Stomach (tissue), 9 donors: ENCODE data around the gene GPR63. TPM values are rescaled to one million over a fixed set of nuclear protein-coding genes. Genes with fewer than 3 reads are reported as not detected.

Source experiments
- DNase-seq, 2 donors: peaks; one replicate each; pipeline versions ENCODE4 v3.0.0 to v3.0.0-alpha.2; 2013 to 2019
- H3K27ac ChIP-seq, 5 donors: fragments of 200-600 bp in 4 of 5; sonication (generic) in 4 of 5; one replicate each; pipeline ENCODE4 v1.5.1; 2013 to 2019; ENCODE audit warnings: mild to moderate bottlenecking in 1 of 5, moderate library complexity in 1 of 5
- H3K27me3 ChIP-seq, 3 donors: fragments of 200-600 bp; sonication (generic); one replicate each; pipeline ENCODE4 v1.5.1; 2017 to 2019; ENCODE audit warnings: mixed run types in 1 of 3
- H3K36me3 ChIP-seq, 4 donors: fragments of 200-600 bp; sonication (generic); 1 replicate in 3 of 4; 2 replicates in 1 of 4; pipeline ENCODE4 v1.5.1; 2016 to 2019
- H3K4me1 ChIP-seq, 4 donors: fragments of 200-600 bp; sonication (generic); one replicate each; pipeline ENCODE4 v1.5.1; 2016 to 2019
- H3K4me3 ChIP-seq, 4 donors: fragments of 200-600 bp; sonication (generic) in 3 of 4; one replicate each; pipeline ENCODE4 v1.5.1; 2016 to 2019; ENCODE audit warnings: mild to moderate bottlenecking in 1 of 4
- H3K9me3 ChIP-seq, 4 donors: fragments of 200-600 bp; sonication (generic); one replicate each; pipeline ENCODE4 v1.5.1; 2016 to 2019
- EP300 ChIP-seq: sonication (generic); formaldehyde crosslinking; IDR thresholded peaks from one replicate; pipeline ENCODE4 v1.6.1; 2017; ENCODE audit warnings: antibody characterized with exemption
- POLR2A ChIP-seq, 4 donors: fragments of 450-650 bp; IDR thresholded peaks; one replicate each; pipeline ENCODE4 v1.6.1; 2016; ENCODE audit warnings: antibody characterized with exemption in 4 of 4, control low read depth in 2 of 4, mild to moderate bottlenecking in 1 of 4, moderate library complexity in 1 of 4
- POLR2AphosphoS5 ChIP-seq, 3 donors: sonication (generic); formaldehyde crosslinking; IDR thresholded peaks; one replicate each; pipeline ENCODE4 v1.6.1; 2016; ENCODE audit warnings: antibody characterized with exemption in 3 of 3
- WGBS, 5 donors: extraction: QIAGEN DNeasy Blood & Tissue Kit in 3 of 5; methylation state at CpG; one replicate each; pipeline versions ENCODE4 v1.1.5 to v1.1.7; 2013 to 2018; 5-methylcytosine and 5-hydroxymethylcytosine counted together
- intact Hi-C: fragments of 100-400 bp; cut with DNase I; formaldehyde crosslinking; loops from one replicate; pipeline ENCODE4 v1.15.1; 2023; ENCODE audit warnings: low total_unique reads
- polyA plus RNA-seq, 3 donors: library from polyadenylated mRNA; stranded (reverse); fragments of 200-250 nt; gene quantifications; one replicate each; pipeline ENCODE4 v1.2.3, GENCODE V29; 2013
- total RNA-seq, 5 donors: library from RNA; depleted of rRNA; stranded (reverse); fragments of >200 nt; gene quantifications; one replicate each; pipeline versions ENCODE4 v1.1.0 to v1.2.3, GENCODE V29; 2014 to 2016
- TF ChIP-seq, protein P1 (sequence below), 7 experiments: fragments of 450-650 bp in 4 of 7; fragments of 200-600 bp in 3 of 7; sonication (generic) in 3 of 7; IDR thresholded peaks; one replicate each; pipeline ENCODE4 v1.5.1; 2016 to 2019; ENCODE audit warnings: antibody characterized with exemption in 7 of 7, control low read depth in 2 of 7, mild to moderate bottlenecking in 1 of 7
- donor health status: healthy with polysubstance abuse.
- donor health status: Bipolar disorder and iron deficiency.
- donor health status: healthy.

Gene GPR63
- total and polyA plus RNA-seq, 8 donors: 0.29 to 7.7 (median 0.60) TPM; not detected in 2

DNA sequence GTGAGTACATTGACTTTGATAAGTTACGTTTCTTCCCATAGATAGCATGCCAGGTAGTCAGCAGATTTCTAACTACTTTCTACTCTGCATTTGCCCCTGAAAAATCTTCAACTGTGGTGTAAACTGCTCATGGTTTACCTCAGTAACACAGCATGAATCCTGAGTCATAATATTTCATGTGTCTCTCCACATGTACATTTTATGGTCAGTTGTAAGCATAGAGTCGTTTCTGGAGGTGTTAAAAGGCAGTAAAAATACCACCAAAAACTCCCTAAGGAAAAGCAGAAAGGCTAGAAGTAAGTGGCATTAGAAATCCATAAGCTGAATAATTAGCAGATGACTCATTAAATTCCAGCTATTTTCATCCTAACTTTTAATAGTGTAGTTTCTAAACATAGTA is 4.1 kb upstream of the GPR63 start:
- peaks cover 5 to 16% (median 9%) of the 10 kb centered on the region in 4 donors for H3K4me1 ChIP-seq
- 23 to 37% (median 32%) methylated on average over 2 of the region's 2 CpGs for whole genome bisulfite sequencing, 5 donors
- TF ChIP-seq POLR2A (IDR thresholded peaks at IDR 0.05) (no peak), POLR2AphosphoS5 (IDR thresholded peaks at IDR 0.05) (no peak), EP300 (no peak)
- TF ChIP-seq, protein P1, sequence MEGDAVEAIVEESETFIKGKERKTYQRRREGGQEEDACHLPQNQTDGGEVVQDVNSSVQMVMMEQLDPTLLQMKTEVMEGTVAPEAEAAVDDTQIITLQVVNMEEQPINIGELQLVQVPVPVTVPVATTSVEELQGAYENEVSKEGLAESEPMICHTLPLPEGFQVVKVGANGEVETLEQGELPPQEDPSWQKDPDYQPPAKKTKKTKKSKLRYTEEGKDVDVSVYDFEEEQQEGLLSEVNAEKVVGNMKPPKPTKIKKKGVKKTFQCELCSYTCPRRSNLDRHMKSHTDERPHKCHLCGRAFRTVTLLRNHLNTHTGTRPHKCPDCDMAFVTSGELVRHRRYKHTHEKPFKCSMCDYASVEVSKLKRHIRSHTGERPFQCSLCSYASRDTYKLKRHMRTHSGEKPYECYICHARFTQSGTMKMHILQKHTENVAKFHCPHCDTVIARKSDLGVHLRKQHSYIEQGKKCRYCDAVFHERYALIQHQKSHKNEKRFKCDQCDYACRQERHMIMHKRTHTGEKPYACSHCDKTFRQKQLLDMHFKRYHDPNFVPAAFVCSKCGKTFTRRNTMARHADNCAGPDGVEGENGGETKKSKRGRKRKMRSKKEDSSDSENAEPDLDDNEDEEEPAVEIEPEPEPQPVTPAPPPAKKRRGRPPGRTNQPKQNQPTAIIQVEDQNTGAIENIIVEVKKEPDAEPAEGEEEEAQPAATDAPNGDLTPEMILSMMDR (IDR thresholded peaks at IDR 0.05): no peak
- H3K27ac ChIP-seq: no peak overlapping the region
- peaks cover 0 to 10% (median 0%) of the 10 kb centered on the region in 3 donors for H3K27me3 ChIP-seq
- H3K36me3 ChIP-seq: no peaks in the 10 kb centered on the region
- intact Hi-C loops: no loop called here
- no peak overlapping the region for H3K4me3 ChIP-seq
- DNase-seq: no peak
- peaks cover 0 to 8% (median 3%) of the 10 kb centered on the region in 4 donors for H3K9me3 ChIP-seq

DNA sequence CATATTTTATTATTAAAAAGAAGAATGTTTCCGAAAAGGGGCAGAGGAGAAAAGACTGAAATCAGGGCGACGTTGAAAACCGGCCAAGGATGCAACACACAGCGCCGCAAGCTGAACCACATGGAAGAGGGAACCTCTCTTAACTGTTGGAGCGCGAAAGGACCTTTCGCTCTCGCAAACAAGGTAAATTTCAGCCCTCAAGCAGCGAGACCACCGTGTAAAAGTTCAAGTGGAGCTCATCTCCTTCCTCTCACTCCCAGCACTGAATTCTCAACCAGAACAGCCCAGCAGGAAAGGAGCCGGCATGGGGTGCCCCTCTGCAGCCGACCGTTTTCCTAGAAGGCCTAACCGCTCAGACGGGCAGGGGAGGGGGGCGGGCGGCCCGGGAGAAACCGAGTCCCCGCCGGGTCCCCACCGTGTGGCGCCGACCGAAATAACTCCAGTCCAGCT is 621 bp downstream of the GPR63 start:
- Histone ChIP-seq H3K9me3 (no peaks in the 10 kb centered on the region), H3K36me3 (no peaks in the 10 kb centered on the region), H3K4me1 (peaks cover 5 to 19% (median 14%) of the 10 kb centered on the region in 4 donors), H3K27ac (peak overlapping the region in 4 of 5 donors; percentile 38 to 74 (median 71)), H3K27me3 (peaks cover 0 to 10% (median 0%) of the 10 kb centered on the region in 3 donors), H3K4me3 (peak overlapping the region; percentile 73 to 90 (median 78))
- 1 to 2% (median 1%) methylated on average over 16 to 27 of the region's 27 CpGs for WGBS, 5 donors
- TF ChIP-seq POLR2A (IDR thresholded peaks at IDR 0.05) (no peak), EP300 (no peak), POLR2AphosphoS5 (IDR thresholded peaks at IDR 0.05) (no peak)
- TF ChIP-seq, protein P1 (IDR thresholded peaks at IDR 0.05): no peak
- intact Hi-C loops: no loop called here
- DNase-seq: peak in 1 of 2 donors; percentile 47

DNA sequence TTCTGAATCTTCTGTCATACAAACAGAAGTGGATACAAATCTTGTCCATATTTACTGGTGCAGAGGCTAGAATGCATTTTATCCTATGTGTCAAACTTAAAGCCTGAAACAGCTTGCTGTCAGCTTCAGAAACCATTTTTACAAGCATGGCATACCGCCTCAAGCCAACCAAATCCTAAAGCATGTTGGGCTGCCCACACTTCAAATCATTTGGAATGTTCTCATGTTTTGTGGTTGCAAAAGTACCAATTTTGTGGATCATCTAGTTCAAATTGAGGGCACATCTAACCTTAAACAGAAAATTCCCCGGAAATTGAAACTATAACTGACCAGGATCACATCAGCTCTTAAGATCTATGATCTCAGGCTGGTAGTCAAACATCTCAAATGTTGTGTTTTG is 3.2 kb downstream of the GPR63 start:
- Histone ChIP-seq H3K4me3 (no peak overlapping the region), H3K27me3 (peaks cover 0 to 10% (median 0%) of the 10 kb centered on the region in 3 donors), H3K27ac (no peak overlapping the region), H3K4me1 (peaks cover 5 to 19% (median 14%) of the 10 kb centered on the region in 4 donors), H3K9me3 (no peaks in the 10 kb centered on the region), H3K36me3 (no peaks in the 10 kb centered on the region)
- no peak for DNase-seq
- WGBS, 5 donors: 83 to 91% (median 86%) methylated on average over 2 of the region's 2 CpGs
- intact Hi-C loops: no loop called here
- TF ChIP-seq, protein P1 (IDR thresholded peaks at IDR 0.05): no peak
- TF ChIP-seq POLR2AphosphoS5 (IDR thresholded peaks at IDR 0.05) (no peak), EP300 (no peak), POLR2A (IDR thresholded peaks at IDR 0.05) (no peak)

DNA sequence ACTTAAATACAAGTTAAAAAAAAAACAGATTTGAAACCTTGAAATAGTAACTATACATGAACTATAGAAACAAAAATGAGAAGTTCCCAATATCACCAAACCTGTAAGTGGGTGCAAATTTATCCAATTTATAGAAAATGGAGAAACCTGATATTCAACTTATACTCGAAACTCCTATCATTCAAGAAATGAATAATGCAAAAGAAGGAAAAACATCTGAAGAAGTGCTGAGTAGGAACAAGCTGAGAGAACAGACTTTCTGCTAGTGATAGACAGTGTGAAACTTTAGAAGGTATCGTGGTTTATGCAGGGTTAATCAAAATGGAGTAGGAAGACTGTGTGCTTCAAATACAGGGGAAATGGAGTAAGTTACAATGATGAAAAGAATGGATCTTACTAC is 4.5 kb downstream of the GPR63 start:
- 89 to 94% (median 90%) methylated on average over 2 of the region's 2 CpGs for WGBS, 5 donors
- Histone ChIP-seq H3K4me1 (peaks cover 1 to 16% (median 11%) of the 10 kb centered on the region in 4 donors), H3K36me3 (no peaks in the 10 kb centered on the region), H3K4me3 (no peak overlapping the region), H3K27ac (no peak overlapping the region), H3K9me3 (no peaks in the 10 kb centered on the region), H3K27me3 (peaks cover 0 to 5% (median 0%) of the 10 kb centered on the region in 3 donors)
- intact Hi-C loops: no loop called here
- TF ChIP-seq POLR2AphosphoS5 (IDR thresholded peaks at IDR 0.05) (no peak), EP300 (no peak), POLR2A (IDR thresholded peaks at IDR 0.05) (no peak)
- TF ChIP-seq, protein P1 (IDR thresholded peaks at IDR 0.05): no peak
- no peak for DNase-seq
